SU-DHL-6 (cell line): ENCODE results near the gene UCMA.

Experiments used
- CTCF ChIP-seq: fragments of 200-600 bp; sonication (generic); IDR thresholded peaks from one replicate; pipeline ENCODE4 v1.5.1; 2017; ENCODE audit warnings: antibody characterized with exemption, mild to moderate bottlenecking, low read length, moderate library complexity; ENCODE audit not compliant: insufficient read depth, poor library complexity, severe bottlenecking
- EZH2phosphoT487 ChIP-seq: fragments of 200-600 bp; sonication (generic), shearing (Covaris generic); conservative IDR thresholded peaks from 2 replicates; pipeline ENCODE4 v1.6.1; 2018; ENCODE audit warnings: mild to moderate bottlenecking, antibody characterized with exemption, low read length, moderate library complexity, mixed read lengths

DNA sequence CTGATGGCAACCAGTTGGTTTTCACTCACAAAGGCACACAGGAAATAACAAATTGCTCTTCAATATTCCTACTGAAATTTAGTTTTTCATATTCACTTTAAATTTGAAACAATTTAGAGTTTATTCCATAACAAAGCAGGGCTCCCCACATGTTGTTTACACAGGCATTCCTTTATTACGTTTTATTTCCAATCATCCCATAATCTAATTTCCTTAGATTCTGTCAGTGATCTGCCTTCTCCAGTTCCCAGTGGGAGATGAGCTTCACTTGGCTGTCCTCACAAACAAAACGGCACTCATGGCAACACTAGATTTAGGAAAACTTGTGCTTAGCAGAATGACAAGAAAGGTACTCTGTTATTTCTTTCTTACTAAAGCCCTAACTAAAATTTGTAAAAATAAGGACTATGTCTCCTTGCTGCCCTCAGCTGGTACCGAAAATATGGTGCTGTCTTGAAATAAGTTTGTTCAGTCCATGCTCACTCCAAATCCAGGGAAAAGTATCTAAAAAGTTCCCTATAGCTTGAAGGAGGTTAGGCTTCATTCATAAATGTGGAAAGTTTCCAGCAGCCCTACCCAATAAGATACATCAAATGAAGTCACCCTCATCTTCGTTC lies 42.7 kb upstream of the UCMA start:
- no peak for TF ChIP-seq CTCF
- no peak for TF ChIP-seq EZH2phosphoT487
